HG03457 (cell line): ENCODE measurements around the gene BRCC3.
"Not testable (repeated sequence)": the region's sequence is repeated elsewhere in the genome, so short reads cannot be mapped to it uniquely, and the experiment has no call there.

Experiments
- ATAC-seq: cut with Tn5 transposase; IDR thresholded peaks from one replicate; pipeline ENCODE4 v1.9.1; 2021; ENCODE audit warnings: moderate number of reproducible peaks; ENCODE audit not compliant: unreplicated experiment

BRCC3 gene

DNA sequence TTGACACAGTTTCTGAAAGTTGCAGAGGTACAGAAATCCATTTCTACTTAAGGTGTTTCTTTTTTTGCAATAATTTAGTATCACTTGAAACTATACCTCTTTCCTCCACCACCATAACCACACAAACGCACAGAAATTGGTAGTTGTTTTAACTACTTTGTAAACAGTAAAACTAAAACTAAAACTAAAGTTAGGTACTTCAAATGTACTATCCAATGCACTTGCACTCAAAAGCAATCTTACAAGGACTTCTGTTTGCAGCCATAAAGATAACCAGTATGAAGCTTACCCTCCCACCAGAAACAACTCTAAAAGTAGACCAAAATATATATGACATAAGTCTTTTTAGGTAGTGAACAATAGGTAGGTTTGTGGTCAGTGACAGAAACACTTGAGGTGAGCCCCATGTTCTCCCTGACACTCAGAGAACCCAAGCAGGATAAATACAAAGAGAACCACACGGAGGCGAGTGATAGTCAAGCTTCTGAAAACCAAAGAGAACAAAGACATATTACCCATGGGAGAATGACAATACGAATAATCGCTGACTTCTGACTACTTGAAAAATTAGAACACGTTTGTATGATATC lies 72.7 kb downstream of the BRCC3 start:
- no peak for ATAC-seq

GRCh38 chrX:155144926-155145325 lies 73.6 kb downstream of the BRCC3 start:
- no peak for ATAC-seq

- ATAC-seq = not testable (repeated sequence)
Observed at GRCh38 chrX:155147612-155148011, 76.3 kb downstream of the BRCC3 start.

DNA sequence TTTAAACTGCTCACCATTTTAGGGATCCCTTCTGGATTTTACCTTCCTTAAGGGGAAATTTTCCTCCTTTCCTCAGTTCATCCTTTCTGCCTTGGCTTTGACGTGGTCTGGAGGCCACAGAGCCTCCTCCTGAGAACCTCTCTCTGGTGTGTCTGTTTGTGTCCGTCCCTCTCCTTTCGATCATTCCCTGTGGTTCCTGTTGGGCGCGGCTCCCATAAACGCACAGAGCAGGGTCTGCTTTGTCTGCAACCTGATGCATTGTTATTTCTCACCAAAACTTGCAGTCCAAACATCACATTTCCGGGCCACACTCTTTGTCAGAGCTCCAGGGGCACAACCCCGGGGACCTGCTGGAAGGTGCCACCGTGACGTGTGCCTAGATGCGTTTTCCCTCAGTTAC lies 76.9 kb downstream of the BRCC3 start:
- ATAC-seq = not testable (repeated sequence)

- no peak for ATAC-seq
Observed at GRCh38 chrX:155148724-155149537, 77.6 kb downstream of the BRCC3 start.

GRCh38 chrX:155169881-155170280 lies 98.6 kb downstream of the BRCC3 start:
- no peak for ATAC-seq
